HG02678 (cell line): Measurements from ENCODE around the gene RPL14.
"Not testable (repeated sequence)": the region's sequence is repeated elsewhere in the genome, so short reads cannot be mapped to it uniquely, and the experiment has no call there.

Experiments used
- ATAC-seq: cut with Tn5 transposase; IDR thresholded peaks from one replicate; pipeline ENCODE4 v1.9.1; 2021; ENCODE audit warnings: mild to moderate bottlenecking, moderate library complexity; ENCODE audit not compliant: unreplicated experiment

Gene RPL14

GRCh38 chr3:40456940-40457823 is at the start of gene RPL14:
Gene RPL14 (plus strand): TSS chr3:40457339. CDS start chr3:40457472, 133 bp downstream.
- peak; percentile 66 for ATAC-seq

GRCh38 chr3:40407611-40408010 is 49.5 kb upstream of the RPL14 start:
- no peak for ATAC-seq

GRCh38 chr3:40414270-40414669 is 42.9 kb upstream of the RPL14 start:
- ATAC-seq = no peak

- no peak for ATAC-seq
Observed at GRCh38 chr3:40417845-40418543, 39.1 kb upstream of the RPL14 start.

- no peak for ATAC-seq
Observed at GRCh38 chr3:40422861-40423260, 34.3 kb upstream of the RPL14 start.

GRCh38 chr3:40427045-40427669 is 30.0 kb upstream of the RPL14 start:
- no peak for ATAC-seq

GRCh38 chr3:40432793-40433192 is 24.3 kb upstream of the RPL14 start:
- ATAC-seq = no peak

- ATAC-seq = no peak
Observed at GRCh38 chr3:40437889-40438288, 19.2 kb upstream of the RPL14 start.

- ATAC-seq = no peak
Observed at GRCh38 chr3:40445062-40445461, 12.1 kb upstream of the RPL14 start.

GRCh38 chr3:40445880-40446279 is 11.3 kb upstream of the RPL14 start:
- no peak for ATAC-seq

- no peak for ATAC-seq
Observed at GRCh38 chr3:40450438-40450837, 6.7 kb upstream of the RPL14 start.

GRCh38 chr3:40451551-40451950 is 5.6 kb upstream of the RPL14 start:
- ATAC-seq = no peak

GRCh38 chr3:40452057-40452456 is 5.1 kb upstream of the RPL14 start:
- ATAC-seq = no peak

GRCh38 chr3:40452562-40452875 is 4.6 kb upstream of the RPL14 start:
- ATAC-seq = no peak

- ATAC-seq = peak; percentile 94
Observed at GRCh38 chr3:40452876-40453730, 4.0 kb upstream of the RPL14 start.

- no peak for ATAC-seq
Observed at GRCh38 chr3:40453933-40454332, 3.2 kb upstream of the RPL14 start.

GRCh38 chr3:40455328-40455727 is 1.8 kb upstream of the RPL14 start:
- ATAC-seq = no peak

- ATAC-seq = no peak
Observed at GRCh38 chr3:40456279-40456939, 730 bp upstream of the RPL14 start.

- ATAC-seq = no peak
Observed at GRCh38 chr3:40458473-40458872, 1.3 kb downstream of the RPL14 start.

GRCh38 chr3:40460481-40460880 is 3.3 kb downstream of the RPL14 start:
- ATAC-seq = not testable (repeated sequence)
